Measurements from ENCODE around the gene UGGT1. TPM values are rescaled to one million over a fixed set of nuclear protein-coding genes. Genes with fewer than 3 reads are reported as not detected.

Gene UGGT1
- total RNA-seq, 1 experiment from 2014 or later = 51.8 TPM

DNA sequence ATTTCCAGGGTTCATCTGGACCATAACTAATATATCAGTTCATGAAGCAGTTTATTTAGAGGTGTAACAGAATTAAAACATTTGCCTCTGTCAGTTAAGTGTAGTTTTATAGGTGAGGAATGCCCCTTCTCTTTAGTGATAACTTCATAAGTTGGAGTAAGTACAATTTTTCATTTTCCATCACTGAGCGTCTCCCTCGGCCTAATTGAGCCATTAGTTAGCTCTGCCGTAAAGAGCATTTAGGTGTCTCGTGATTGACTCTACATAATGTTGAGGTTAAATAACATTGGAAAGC is 88.4 kb downstream of the UGGT1 start:
- ChIA-PET RAD21 (ENCODE audit: low non-redundant PET in 1 of 2, low total read pairs in 2 of 2, uncharacterized antibody in 2 of 2, unreplicated experiment in 2 of 2) (no interaction called here), POLR2A (no interaction called here), CTCF (interaction anchor here (1.0 to 1.2 kb wide), 3 partner anchors 8 to 125 kb away, joined by 3 to 5 read pairs (median 3); no protein-coding TSS in a partner anchor)
- Histone ChIP-seq H4K20me1 (ENCODE audit: insufficient read depth) (no peaks in the 10 kb centered on the region), H3K9me2 (ENCODE audit: insufficient read depth) (no peaks in the 10 kb centered on the region), H3K27ac (ENCODE audit: low read depth, low read length) (no peak overlapping the region), H3K27me3 (ENCODE audit: insufficient read depth, low read length) (no peaks in the 10 kb centered on the region), H3K9ac (ENCODE audit: low read length) (no peak overlapping the region), H3K9me3 (ENCODE audit: control insufficient read depth in 1 of 2, insufficient read depth in 1 of 2, low read depth in 1 of 2, low read length in 2 of 2) (no peaks in the 10 kb centered on the region), H3K4me2 (ENCODE audit: low read length) (no peak overlapping the region), H3K4me1 (ENCODE audit: control insufficient read depth in 1 of 2, insufficient read depth in 2 of 2, low read length in 2 of 2) (no peaks in the 10 kb centered on the region), H3K36me3 (ENCODE audit: control insufficient read depth in 1 of 2, insufficient read depth in 2 of 2, low read length in 2 of 2) (peaks cover 39 to 53% of the 10 kb centered on the region in 2 experiments), H3K4me3 (replicated peaks in 1 of 2; ENCODE audit: low read depth in 1 of 2, low read length in 2 of 2) (no peak overlapping the region), H3K79me2 (ENCODE audit: insufficient read depth, low read length) (no peaks in the 10 kb centered on the region), H2AFZ (ENCODE audit: low read depth, low read length, poor library complexity, severe bottlenecking) (no peak overlapping the region)
- ATAC-seq (no peak), DNase-seq (ENCODE audit: low read depth, low spot score) (no peak)
- intact Hi-C loops (cut with micrococcal nuclease) = loop anchor here (5.0 to 10.0 kb wide), 2 partner anchors 128 to 1745 kb away; no protein-coding TSS in a partner anchor
- TF ChIP-seq EZH2 (IDR thresholded peaks at IDR 0.05) (no peak), FOSL1 (IDR thresholded peaks at IDR 0.05; ENCODE audit: low read depth) (no peak), YY1 (IDR thresholded peaks at IDR 0.05; ENCODE audit: extremely low read depth, insufficient replicate concordance, low read depth, low read length) (no peak), SP1 (IDR thresholded peaks at IDR 0.05; ENCODE audit: low read depth) (no peak), POLR2A (IDR thresholded peaks at IDR 0.05; ENCODE audit: borderline replicate concordance, extremely low read depth, insufficient read depth, insufficient read length) (no peak), RAD21 (IDR thresholded peaks at IDR 0.05; ENCODE audit: low read depth) (no peak), CBX3 (IDR thresholded peaks at IDR 0.05; ENCODE audit: low read depth) (no peak), ZNF274 (IDR thresholded peaks at IDR 0.05; ENCODE audit: low read depth, low read length) (no peak), EZH2phosphoT487 (IDR thresholded peaks at IDR 0.05; ENCODE audit: borderline replicate concordance) (no peak), TCF7L2 (IDR thresholded peaks at IDR 0.05; ENCODE audit: borderline replicate concordance, extremely low read depth, insufficient read depth, insufficient read length) (no peak), JUND (IDR thresholded peaks at IDR 0.05) (no peak), SIN3A (IDR thresholded peaks at IDR 0.05; ENCODE audit: low read depth) (no peak), EGR1 (IDR thresholded peaks at IDR 0.05; ENCODE audit: low read depth) (no peak)
- TF ChIP-seq, protein P1, sequence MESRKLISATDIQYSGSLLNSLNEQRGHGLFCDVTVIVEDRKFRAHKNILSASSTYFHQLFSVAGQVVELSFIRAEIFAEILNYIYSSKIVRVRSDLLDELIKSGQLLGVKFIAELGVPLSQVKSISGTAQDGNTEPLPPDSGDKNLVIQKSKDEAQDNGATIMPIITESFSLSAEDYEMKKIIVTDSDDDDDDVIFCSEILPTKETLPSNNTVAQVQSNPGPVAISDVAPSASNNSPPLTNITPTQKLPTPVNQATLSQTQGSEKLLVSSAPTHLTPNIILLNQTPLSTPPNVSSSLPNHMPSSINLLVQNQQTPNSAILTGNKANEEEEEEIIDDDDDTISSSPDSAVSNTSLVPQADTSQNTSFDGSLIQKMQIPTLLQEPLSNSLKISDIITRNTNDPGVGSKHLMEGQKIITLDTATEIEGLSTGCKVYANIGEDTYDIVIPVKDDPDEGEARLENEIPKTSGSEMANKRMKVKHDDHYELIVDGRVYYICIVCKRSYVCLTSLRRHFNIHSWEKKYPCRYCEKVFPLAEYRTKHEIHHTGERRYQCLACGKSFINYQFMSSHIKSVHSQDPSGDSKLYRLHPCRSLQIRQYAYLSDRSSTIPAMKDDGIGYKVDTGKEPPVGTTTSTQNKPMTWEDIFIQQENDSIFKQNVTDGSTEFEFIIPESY (IDR thresholded peaks at IDR 0.05; ENCODE audit: extremely low read depth, insufficient replicate concordance, low read length) = no peak
- BruUV-seq (replicated peaks) = no TSS peak

All from HCT116 (cell line).